ENCODE data around the gene OBSL1.

OBSL1 gene

GRCh38 chr2:219511547-219512325, 59.6 kb downstream of the OBSL1 start:
- Histone ChIP-seq H3K4me3 (no peak overlapping the region), H3K27ac (no peak overlapping the region)
- TF ChIP-seq CTCF (IDR thresholded peaks at IDR 0.05) = no peak
- DNase-seq (ENCODE audit: low spot score) = no peak

- no peak for TF ChIP-seq CTCF (IDR thresholded peaks at IDR 0.05)
- Histone ChIP-seq H3K4me3 (peak overlapping the region; percentile 65), H3K27ac (no peak overlapping the region)
- no peak for DNase-seq (ENCODE audit: low spot score)
These were observed 60.7 kb downstream of the OBSL1 start for GRCh38 chr2:219510512-219511135.

- DNase-seq (ENCODE audit: low spot score) = no peak
- TF ChIP-seq CTCF (IDR thresholded peaks at IDR 0.05) = peak; percentile 51
- peak overlapping the region in 1 of 2 donors; percentile 17 for H3K27ac ChIP-seq
These were observed 61.4 kb downstream of the OBSL1 start for GRCh38 chr2:219509780-219510511.

GRCh38 chr2:219508971-219509779, 62.2 kb downstream of the OBSL1 start:
- peak overlapping the region; percentile 65 for H3K4me3 ChIP-seq
- no peak for TF ChIP-seq CTCF (IDR thresholded peaks at IDR 0.05)
- DNase-seq (ENCODE audit: low spot score) = no peak

More at GRCh38 chr2:219509780-219510511, 61.4 kb downstream of the OBSL1 start:
- peak overlapping the region; percentile 65 for H3K4me3 ChIP-seq

GRCh38 chr2:219508444-219508734, 63.0 kb downstream of the OBSL1 start:
- no peak overlapping the region for H3K4me3 ChIP-seq
- no peak overlapping the region for H3K27ac ChIP-seq
- DNase-seq (ENCODE audit: low spot score) = no peak
- TF ChIP-seq CTCF (IDR thresholded peaks at IDR 0.05) = no peak

More at GRCh38 chr2:219508971-219509779, 62.2 kb downstream of the OBSL1 start:
- no peak overlapping the region for H3K27ac ChIP-seq

GRCh38 chr2:219507581-219508443, 63.5 kb downstream of the OBSL1 start:
- no peak for TF ChIP-seq CTCF (IDR thresholded peaks at IDR 0.05)
- Histone ChIP-seq H3K27ac (no peak overlapping the region), H3K4me3 (no peak overlapping the region)
- DNase-seq (ENCODE audit: low spot score) = no peak
